T-helper 1 cell treated with Interleukin-12 subunit alpha and Interleukin-12 subunit beta and Interleukin-4 antibody, amounts not matched to agents 30 ng/mL and 1 ng/mL, for 36 hours (primary cell): Measurements from ENCODE around the gene PGM2. TPM values are rescaled to one million over a fixed set of nuclear protein-coding genes. Genes with fewer than 3 reads are reported as not detected.

Experiments
- intact Hi-C: fragments of 100-400 bp; cut with micrococcal nuclease; formaldehyde crosslinking; loops from one replicate; pipeline ENCODE4 v1.15.1; 2024
- total RNA-seq: library from RNA; stranded (reverse); gene quantifications from 2 replicates; pipeline ENCODE4 v1.2.3, GENCODE V29; 2022

The PGM2 gene
- total RNA-seq, 1 donor from 2014 or later, result 39.8 TPM

- intact Hi-C loops, result loop anchor here (10.0 kb wide), 1 partner anchor 1290 kb away; the partner anchor contains the start of gene WDR19
Observed at GRCh38 chr4:37895271-37895670, 68.8 kb downstream of the PGM2 start.

- intact Hi-C loops, result loop anchor here (10.0 kb wide), 1 partner anchor 1288 kb away; the partner anchor contains the start of gene WDR19
Observed at GRCh38 chr4:37896206-37896860, 69.8 kb downstream of the PGM2 start.

- intact Hi-C loops, result no loop called here
Observed at GRCh38 chr4:37902212-37902611, 75.7 kb downstream of the PGM2 start.

GRCh38 chr4:37902738-37903693 lies 76.5 kb downstream of the PGM2 start:
- intact Hi-C loops, result no loop called here

- intact Hi-C loops, result no loop called here
Observed at GRCh38 chr4:37903901-37904300, 77.4 kb downstream of the PGM2 start.

- intact Hi-C loops, result no loop called here
Observed at GRCh38 chr4:37904824-37905223, 78.3 kb downstream of the PGM2 start.

GRCh38 chr4:37905533-37906169 lies 79.2 kb downstream of the PGM2 start:
- intact Hi-C loops, result no loop called here

GRCh38 chr4:37908488-37909331 lies 82.2 kb downstream of the PGM2 start:
- intact Hi-C loops, result no loop called here

GRCh38 chr4:37909332-37910090 lies 83.0 kb downstream of the PGM2 start:
- intact Hi-C loops, result no loop called here

GRCh38 chr4:37910091-37910486 lies 83.6 kb downstream of the PGM2 start:
- intact Hi-C loops, result no loop called here

Other genes starting within 250 kb of the PGM2 start
- gene RELL1, start 140.3 kb upstream of the PGM2 start, total RNA-seq, result 39.8 and 41.7 TPM in 2 replicates
- gene TBC1D1, start 64.4 kb downstream of the PGM2 start, total RNA-seq, result 61.5 and 65.2 TPM in 2 replicates
- 1.7 and 2.6 TPM in 2 replicates for gene PTTG2, start 133.7 kb downstream of the PGM2 start, total RNA-seq